Cardiac fibroblast (primary cell): ENCODE data around the gene SLC52A1.

Source experiments
- DNase-seq, 2 donors: peaks; one replicate each; pipeline versions ENCODE4 v3.0.0 to v3.0.0-alpha.2; 2010; ENCODE audit warnings: low read depth in 2 of 2
- H3K4me3 ChIP-seq, 2 donors: replicated peaks in 1 of 2; 1 replicate in 1 of 2; 2 replicates in 1 of 2; pipeline ENCODE4 v1.5.1; 2011; ENCODE audit warnings: low read depth in 2 of 2, low read length in 2 of 2, mild to moderate bottlenecking in 2 of 2, moderate library complexity in 1 of 2
- CTCF ChIP-seq: IDR thresholded peaks from one replicate; pipeline ENCODE4 v1.5.1; 2011; ENCODE audit warnings: low read depth, mild to moderate bottlenecking, low read length, inconsistent platforms

SLC52A1 gene

GRCh38 chr17:5020502-5021023 lies 14.7 kb downstream of the SLC52A1 start:
- DNase-seq: no peak
- no peak for TF ChIP-seq CTCF

GRCh38 chr17:5019475-5019956 lies 15.7 kb downstream of the SLC52A1 start:
- TF ChIP-seq CTCF: no peak
- no peak overlapping the region for H3K4me3 ChIP-seq
- DNase-seq: peak in 1 of 2 donors; percentile 25

More at GRCh38 chr17:5020502-5021023, 14.7 kb downstream of the SLC52A1 start:
- H3K4me3 ChIP-seq: no peak overlapping the region

- no peak overlapping the region for H3K4me3 ChIP-seq
- no peak for TF ChIP-seq CTCF
- DNase-seq: no peak
Measured at GRCh38 chr17:5014357-5014756, 20.9 kb downstream of the SLC52A1 start.

- DNase-seq: peak; percentile 64 to 87
Measured at GRCh38 chr17:5011928-5012327, 23.3 kb downstream of the SLC52A1 start.

GRCh38 chr17:5003214-5003867 lies 31.9 kb downstream of the SLC52A1 start:
- DNase-seq: no peak
- TF ChIP-seq CTCF: no peak
- no peak overlapping the region for H3K4me3 ChIP-seq

More at GRCh38 chr17:5011928-5012327, 23.3 kb downstream of the SLC52A1 start:
- TF ChIP-seq CTCF: no peak
- no peak overlapping the region for H3K4me3 ChIP-seq

- H3K4me3 ChIP-seq: no peak overlapping the region
- no peak for TF ChIP-seq CTCF
Measured at GRCh38 chr17:5002121-5002788, 33.0 kb downstream of the SLC52A1 start.

More at GRCh38 chr17:5002121-5002788, 33.0 kb downstream of the SLC52A1 start:
- DNase-seq: no peak
